ENCODE measurements around the gene DCXR. TPM values are rescaled to one million over a fixed set of nuclear protein-coding genes. Genes with fewer than 3 reads are reported as not detected.

The DCXR gene
- total and polyA plus RNA-seq, 2 of the 13 experiments (the other 11 are each of a cell fraction or from before 2014, with no cell fraction given) = 287 to 311 TPM

GRCh38 chr17:82045936-82046484, 8.5 kb upstream of the DCXR start (continued):
- TF ChIP-seq ZNF318 (CRISPR knock-in tag; IDR thresholded peaks at IDR 0.05) (no peak), ZNF180 (CRISPR knock-in tag; IDR thresholded peaks at IDR 0.05; ENCODE audit: borderline replicate concordance, low read depth) (no peak), ZNF17 (CRISPR knock-in tag; IDR thresholded peaks at IDR 0.05) (no peak)

- intact Hi-C loops (cut with micrococcal nuclease; ENCODE audit: unreplicated experiment) = no loop called here
- Histone ChIP-seq H3K9ac (ENCODE audit: insufficient read depth, low read depth, low read length) (no peak overlapping the region), H3K27ac (ENCODE audit: extremely low read length, insufficient read depth, low read length) (no peak overlapping the region), H3K79me2 (ENCODE audit: insufficient read depth, low read length) (no peaks in the 10 kb centered on the region), H4K20me1 (ENCODE audit: insufficient read depth, low read length) (no peaks in the 10 kb centered on the region), H3K9me3 (ENCODE audit: low read length) (no peaks in the 10 kb centered on the region), H3K36me3 (replicated peaks in 1 of 2; ENCODE audit: control insufficient read depth in 1 of 2, insufficient read depth in 2 of 2, low read length in 2 of 2) (peaks cover 3 to 16% of the 10 kb centered on the region in 2 experiments; a peak in 3 of 5 replicates), H3K4me2 (ENCODE audit: low read depth, low read length) (no peak overlapping the region), H2AFZ (ENCODE audit: low read length) (no peak overlapping the region), H3K4me1 (ENCODE audit: insufficient read depth, low read length) (peaks cover 51% of the 10 kb centered on the region), H3K4me3 (replicated peaks in 1 of 3; ENCODE audit: insufficient read depth in 1 of 3, low read depth in 2 of 3, low read length in 3 of 3) (no peak overlapping the region), H3K27me3 (ENCODE audit: control insufficient read depth in 1 of 2, insufficient read depth in 2 of 2, low read length in 2 of 2) (no peaks in the 10 kb centered on the region)
- CTCF ChIA-PET (ENCODE audit: low intra/inter-chr PET ratio, low total read pairs) = no interaction called here
- FAIRE-seq = no peak
- POLR2A ChIA-PET = interaction anchor here (0.8 to 2.6 kb wide), 4 partner anchors 8 to 107 kb away, joined by 3 to 12 read pairs (median 3); partner anchors contain the start of genes GPS1, PYCR1 and RFNG
- DNase-seq (ENCODE audit: low spot score) = no peak
- 65% methylated on average over 15 of the region's 16 CpGs for WGBS (ENCODE audit: low lambda C conversion rate)
- in situ Hi-C loops (cut with HindIII; ENCODE audit: extremely low pct_ligation_motif_present, low pct_unique_long_range_greater_than_20kb) = no loop called here
- peak; percentile 58 for ATAC-seq
- BruUV-seq (replicated peaks) = no TSS peak
- TF ChIP-seq NFRKB (IDR thresholded peaks at IDR 0.05) = no peak
- TF ChIP-seq BCLAF1 (IDR thresholded peaks at IDR 0.05) = no peak
- peak; percentile 15; the same call in 1 of the 2 replicates for TF ChIP-seq GABPB1 (CRISPR knock-in tag; IDR thresholded peaks at IDR 0.05)
- no peak for TF ChIP-seq XRCC5 (optimal IDR thresholded peaks at IDR 0.05; ENCODE audit: low read length)
Measured at GRCh38 chr17:82043507-82043906, 6.0 kb upstream of the DCXR start.
